Activated naive CD8-positive, alpha-beta T cell treated with anti-CD3 and anti-CD28 coated beads, Interleukin-2, amount 50 U/mL, for 24 hours (primary cell): ENCODE measurements around the gene SELENOO.
A peak's percentile ranks its signal among the peaks of the same experiment; 100 is the strongest.

Experiments used
- ATAC-seq: fragments of 150-1000 bp; cut with Tn5 transposase; one replicate; pipeline ENCODE4 v1.10.0; 2021
- DNase-seq: peaks from one replicate; pipeline ENCODE4 v3.0.0; 2021
- H3K27ac Mint-ChIP-seq: one replicate; pipeline ENCODE4 v1.8.0; 2021; ENCODE audit warnings: mild to moderate bottlenecking, mixed read lengths
- H3K27me3 Mint-ChIP-seq: one replicate; pipeline ENCODE4 v1.8.0; 2021; ENCODE audit warnings: mixed read lengths
- H3K36me3 Mint-ChIP-seq: one replicate; pipeline ENCODE4 v1.8.0; 2021; ENCODE audit warnings: low read depth, mixed read lengths
- H3K4me1 Mint-ChIP-seq: one replicate; pipeline ENCODE4 v1.8.0; 2021; ENCODE audit warnings: mixed read lengths
- H3K4me3 Mint-ChIP-seq: one replicate; pipeline ENCODE4 v1.8.0; 2021; ENCODE audit warnings: mild to moderate bottlenecking, moderate library complexity, mixed read lengths
- H3K9me3 Mint-ChIP-seq: one replicate; pipeline ENCODE4 v1.8.0; 2021; ENCODE audit warnings: mixed read lengths

SELENOO gene

GRCh38 chr22:50169181-50169759 is 31.5 kb upstream of the SELENOO start:
- DNase-seq (no peak), ATAC-seq (no peak)
- no peaks in the 10 kb centered on the region for H3K36me3 Mint-ChIP-seq
- H3K27ac Mint-ChIP-seq = peak overlapping the region; percentile 59
- H3K9me3 Mint-ChIP-seq = no peaks in the 10 kb centered on the region
- H3K27me3 Mint-ChIP-seq = peaks cover 39% of the 10 kb centered on the region
- peaks cover 5% of the 10 kb centered on the region for H3K4me1 Mint-ChIP-seq
- H3K4me3 Mint-ChIP-seq = peak overlapping the region; percentile 50

- H3K4me1 Mint-ChIP-seq = peaks cover 5% of the 10 kb centered on the region
- H3K9me3 Mint-ChIP-seq = no peaks in the 10 kb centered on the region
- no peaks in the 10 kb centered on the region for H3K36me3 Mint-ChIP-seq
- H3K27ac Mint-ChIP-seq = peak overlapping the region; percentile 52
- ATAC-seq = peak; percentile 50
- H3K4me3 Mint-ChIP-seq = peak overlapping the region; percentile 61
- peaks cover 39% of the 10 kb centered on the region for H3K27me3 Mint-ChIP-seq
- peak; percentile 64 for DNase-seq
These were observed 31.0 kb upstream of the SELENOO start for GRCh38 chr22:50169774-50170341.

GRCh38 chr22:50170453-50171318 is 30.1 kb upstream of the SELENOO start, which contains the start of gene PANX2:
PANX2 (plus strand) TSS chr22:50170731; CDS start chr22:50170731, 0 bp downstream.
- peak within 1 kb of the TSS; percentile 73 for H3K4me3 Mint-ChIP-seq
- peaks cover 35% of the 10 kb centered on the region for H3K27me3 Mint-ChIP-seq
- H3K9me3 Mint-ChIP-seq = no peaks in the 10 kb centered on the region
- ATAC-seq (no peak), DNase-seq (no peak)
- H3K36me3 Mint-ChIP-seq = no peaks in the 10 kb centered on the region
- peak within 1 kb of the TSS; percentile 60 for H3K27ac Mint-ChIP-seq
- peaks cover 5% of the 10 kb centered on the region for H3K4me1 Mint-ChIP-seq

DNA sequence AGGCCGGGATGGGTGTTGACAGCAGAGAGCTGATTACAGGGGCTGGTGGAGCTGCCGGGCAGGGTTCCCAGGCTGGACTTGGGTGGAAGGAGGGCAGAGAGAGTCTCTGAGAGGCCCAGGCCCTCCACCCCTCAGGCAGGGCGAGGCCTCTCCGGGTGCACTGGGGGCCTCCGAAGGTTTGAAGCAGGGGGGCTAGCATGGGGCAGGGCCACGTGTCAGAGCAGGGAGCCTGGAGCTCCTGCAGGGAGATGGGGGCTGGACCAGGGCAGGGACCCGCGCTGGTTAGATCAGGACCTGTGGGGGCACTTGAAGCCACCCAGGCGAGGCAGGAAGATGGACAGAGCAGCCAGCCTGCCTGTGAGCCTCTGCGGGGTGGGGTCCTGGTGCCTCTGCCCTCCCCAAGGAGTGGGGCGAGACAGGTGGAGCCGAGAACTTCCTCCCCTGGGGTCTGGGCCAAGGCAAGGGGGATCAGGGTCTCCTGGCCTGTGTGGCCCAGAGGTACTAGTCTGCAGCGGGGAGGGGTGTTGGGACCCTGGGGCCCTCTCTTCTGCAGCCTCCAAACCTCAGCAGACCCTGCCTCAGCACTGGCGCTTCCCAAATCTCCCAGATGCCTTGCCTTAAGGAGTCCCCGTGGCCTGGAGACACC is 29.4 kb upstream of the SELENOO start:
- Mint-ChIP-seq H3K27me3 (peaks cover 35% of the 10 kb centered on the region), H3K27ac (peak overlapping the region; percentile 60), H3K4me1 (peaks cover 5% of the 10 kb centered on the region), H3K36me3 (no peaks in the 10 kb centered on the region), H3K9me3 (no peaks in the 10 kb centered on the region), H3K4me3 (peak overlapping the region; percentile 73)
- DNase-seq (no peak), ATAC-seq (no peak)

DNA sequence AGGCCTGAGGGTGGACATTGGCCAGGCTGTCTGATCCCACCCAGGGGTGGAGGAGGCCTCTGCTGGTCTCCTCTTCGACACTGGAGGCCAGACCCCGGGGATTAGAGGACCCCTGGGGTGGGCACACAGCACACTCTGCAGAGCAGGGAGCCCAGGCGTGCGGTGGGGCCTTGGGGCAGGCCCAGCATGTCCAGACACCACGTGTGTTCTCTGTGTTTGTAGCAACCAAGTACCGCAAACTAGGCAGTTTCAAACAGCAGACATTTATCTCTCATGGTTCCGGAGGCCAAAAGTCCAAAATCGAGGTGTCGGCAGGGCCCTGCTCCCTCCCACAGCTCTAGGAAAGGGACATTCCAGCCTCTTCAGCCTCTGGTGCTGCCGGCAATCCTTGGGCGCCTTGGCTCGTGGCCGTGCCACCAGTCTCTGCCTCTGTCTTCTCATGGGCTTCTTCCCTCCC is 28.8 kb upstream of the SELENOO start:
- Mint-ChIP-seq H3K36me3 (no peaks in the 10 kb centered on the region), H3K9me3 (no peaks in the 10 kb centered on the region), H3K4me1 (peaks cover 5% of the 10 kb centered on the region), H3K27me3 (peaks cover 35% of the 10 kb centered on the region), H3K27ac (no peak overlapping the region), H3K4me3 (peak overlapping the region; percentile 8)
- ATAC-seq = no peak
- no peak for DNase-seq

DNA sequence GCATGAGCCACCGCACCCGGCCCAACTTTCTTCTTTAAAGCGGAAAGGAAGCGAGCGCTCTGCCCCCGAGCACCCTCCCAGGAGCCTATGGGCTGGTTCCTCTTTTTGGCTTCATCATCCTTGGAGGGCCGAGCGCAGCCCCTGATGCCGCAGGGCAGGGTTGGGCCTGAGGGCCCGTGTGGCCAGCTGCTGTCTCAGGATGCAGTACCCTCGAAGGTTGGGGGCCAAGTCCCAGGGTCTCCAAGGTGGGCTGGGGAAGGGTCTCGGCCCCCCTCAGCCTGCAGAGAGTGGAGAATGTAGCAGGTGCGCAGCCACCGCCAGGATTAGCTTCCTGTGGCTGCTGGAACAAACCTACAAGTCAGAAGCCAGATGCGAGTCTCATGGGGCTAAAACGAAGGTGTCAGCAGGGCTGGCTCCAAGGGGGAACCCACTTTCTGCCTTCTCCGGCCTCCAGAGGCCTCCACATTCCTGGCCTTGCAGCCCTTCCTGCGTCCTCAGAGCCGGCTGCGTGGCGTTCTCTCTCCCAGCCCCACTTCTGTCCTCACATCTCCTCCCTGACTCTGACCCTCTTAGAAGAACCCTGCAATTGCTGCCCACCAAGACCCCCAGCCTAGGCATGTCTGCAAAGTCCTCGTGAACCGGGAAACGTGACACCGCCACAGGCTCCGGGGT is 27.4 kb upstream of the SELENOO start:
- H3K36me3 Mint-ChIP-seq = no peaks in the 10 kb centered on the region
- no peak overlapping the region for H3K4me3 Mint-ChIP-seq
- H3K9me3 Mint-ChIP-seq = no peaks in the 10 kb centered on the region
- no peak for ATAC-seq
- H3K27me3 Mint-ChIP-seq = peaks cover 27% of the 10 kb centered on the region
- H3K27ac Mint-ChIP-seq = no peak overlapping the region
- peaks cover 5% of the 10 kb centered on the region for H3K4me1 Mint-ChIP-seq
- peak; percentile 4 for DNase-seq

DNA sequence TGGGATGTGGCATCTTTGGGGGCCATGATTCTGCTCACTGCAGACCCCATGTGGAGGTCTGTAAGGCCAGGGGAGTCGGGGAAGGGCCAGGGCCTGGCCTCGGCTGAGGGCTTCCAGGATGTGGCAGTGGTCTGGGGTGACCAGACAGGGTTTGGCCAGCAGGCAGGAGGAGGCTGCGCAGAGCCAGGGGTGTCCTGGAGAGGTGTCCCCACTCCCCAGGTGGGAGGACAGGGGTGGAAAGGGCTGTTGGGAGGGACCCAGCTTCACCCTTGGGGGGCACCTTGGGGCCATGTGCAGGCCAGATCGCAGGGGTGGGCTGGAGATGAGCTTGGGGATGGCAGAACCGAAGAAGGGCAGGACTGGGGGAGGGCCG is 26.8 kb upstream of the SELENOO start:
- peaks cover 22% of the 10 kb centered on the region for H3K27me3 Mint-ChIP-seq
- peaks cover 3% of the 10 kb centered on the region for H3K4me1 Mint-ChIP-seq

DNA sequence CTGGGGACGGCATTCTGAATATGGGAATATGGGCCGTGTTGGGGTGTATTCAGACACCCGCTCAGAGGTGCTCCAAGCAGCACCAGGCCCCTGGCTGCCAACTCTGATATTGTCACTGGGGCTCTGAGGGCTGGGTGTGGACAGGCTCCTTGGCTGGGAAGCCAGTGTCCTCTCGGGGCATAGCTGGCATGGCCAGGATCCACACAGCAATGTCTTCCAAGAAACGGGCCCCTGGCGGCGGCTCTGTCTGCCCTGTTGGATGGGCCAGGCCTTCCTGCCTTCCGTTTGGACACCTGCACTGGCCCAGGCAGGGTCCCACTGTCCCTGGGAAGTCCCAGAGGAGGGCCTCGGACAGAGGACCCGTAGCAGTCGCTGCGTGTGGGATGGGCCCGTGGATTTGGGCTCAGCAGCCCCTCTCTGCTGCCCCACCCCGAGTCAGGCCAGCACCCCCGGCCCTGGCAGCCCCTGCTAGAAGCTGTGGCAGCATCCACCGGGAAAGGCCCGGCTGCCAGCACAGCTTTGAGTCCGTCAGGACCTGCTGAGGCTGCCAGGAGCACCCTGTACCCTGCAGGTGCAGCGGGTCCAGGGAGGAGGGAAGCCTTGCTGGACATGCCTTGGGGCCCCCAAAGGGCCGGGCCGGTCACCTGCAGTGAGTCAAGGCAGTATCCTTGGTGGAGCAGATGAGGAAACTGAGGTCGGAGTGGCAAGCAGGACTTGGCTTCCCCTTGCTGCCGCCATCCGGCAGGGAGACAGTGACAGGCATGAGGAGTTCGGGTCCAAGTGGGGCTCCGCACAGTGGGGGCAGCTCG is 26.2 kb upstream of the SELENOO start:
- DNase-seq (no peak), ATAC-seq (no peak)
- Mint-ChIP-seq H3K4me3 (no peak overlapping the region), H3K36me3 (no peaks in the 10 kb centered on the region), H3K27ac (no peak overlapping the region), H3K27me3 (peaks cover 18% of the 10 kb centered on the region), H3K9me3 (no peaks in the 10 kb centered on the region), H3K4me1 (peaks cover under 1% of the 10 kb centered on the region)

More for the DNA sequence above, 26.8 kb upstream of the SELENOO start:
- H3K36me3 Mint-ChIP-seq = no peaks in the 10 kb centered on the region
- DNase-seq (no peak), ATAC-seq (no peak)
- no peak overlapping the region for H3K4me3 Mint-ChIP-seq
- H3K27ac Mint-ChIP-seq = no peak overlapping the region
- no peaks in the 10 kb centered on the region for H3K9me3 Mint-ChIP-seq

- no peaks in the 10 kb centered on the region for H3K9me3 Mint-ChIP-seq
- H3K27ac Mint-ChIP-seq = no peak overlapping the region
- no peaks in the 10 kb centered on the region for H3K36me3 Mint-ChIP-seq
- H3K4me1 Mint-ChIP-seq = peaks cover 3% of the 10 kb centered on the region
- no peak overlapping the region for H3K4me3 Mint-ChIP-seq
- ATAC-seq = no peak
- peaks cover 18% of the 10 kb centered on the region for H3K27me3 Mint-ChIP-seq
- DNase-seq = peak; percentile 4
These were observed 25.7 kb upstream of the SELENOO start for GRCh38 chr22:50175191-50175461.

- H3K4me1 Mint-ChIP-seq = peaks cover 3% of the 10 kb centered on the region
- H3K27me3 Mint-ChIP-seq = peaks cover 15% of the 10 kb centered on the region
- H3K27ac Mint-ChIP-seq = no peak overlapping the region
- no peak overlapping the region for H3K4me3 Mint-ChIP-seq
- H3K9me3 Mint-ChIP-seq = no peaks in the 10 kb centered on the region
- ATAC-seq (no peak), DNase-seq (no peak)
- no peaks in the 10 kb centered on the region for H3K36me3 Mint-ChIP-seq
These were observed 24.6 kb upstream of the SELENOO start for GRCh38 chr22:50175921-50176849.

GRCh38 chr22:50176850-50177536 is 23.8 kb upstream of the SELENOO start:
- Mint-ChIP-seq H3K4me3 (no peak overlapping the region), H3K36me3 (no peaks in the 10 kb centered on the region), H3K9me3 (no peaks in the 10 kb centered on the region), H3K27ac (no peak overlapping the region), H3K27me3 (peaks cover 13% of the 10 kb centered on the region), H3K4me1 (peaks cover 3% of the 10 kb centered on the region)
- DNase-seq (no peak), ATAC-seq (no peak)

DNA sequence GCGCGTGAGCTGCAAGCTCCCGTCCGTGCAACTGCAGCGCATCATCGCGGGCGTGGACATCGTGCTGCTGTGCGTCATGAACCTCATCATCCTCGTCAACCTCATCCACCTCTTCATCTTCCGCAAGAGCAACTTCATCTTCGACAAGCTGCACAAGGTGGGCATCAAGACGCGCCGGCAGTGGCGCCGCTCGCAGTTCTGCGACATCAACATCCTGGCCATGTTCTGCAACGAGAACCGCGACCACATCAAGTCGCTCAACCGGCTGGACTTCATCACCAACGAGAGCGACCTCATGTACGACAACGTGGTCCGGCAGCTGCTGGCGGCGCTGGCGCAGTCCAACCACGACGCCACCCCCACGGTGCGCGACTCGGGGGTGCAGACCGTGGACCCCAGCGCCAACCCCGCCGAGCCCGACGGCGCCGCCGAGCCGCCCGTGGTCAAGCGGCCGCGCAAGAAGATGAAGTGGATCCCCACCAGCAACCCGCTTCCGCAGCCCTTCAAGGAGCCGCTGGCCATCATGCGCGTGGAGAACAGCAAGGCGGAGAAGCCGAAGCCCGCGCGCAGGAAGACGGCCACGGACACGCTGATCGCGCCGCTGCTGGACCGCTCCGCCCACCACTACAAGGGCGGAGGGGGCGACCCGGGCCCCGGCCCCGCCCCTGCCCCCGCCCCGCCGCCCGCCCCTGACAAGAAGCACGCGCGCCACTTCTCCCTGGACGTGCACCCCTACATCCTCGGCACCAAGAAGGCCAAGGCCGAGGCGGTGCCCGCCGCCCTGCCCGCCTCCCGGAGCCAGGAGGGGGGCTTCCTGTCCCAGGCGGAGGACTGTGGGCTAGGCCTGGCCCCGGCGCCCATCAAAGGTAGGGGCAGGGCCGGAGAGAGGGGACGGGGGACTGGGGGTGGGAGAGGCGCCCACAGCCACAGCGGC is 23.0 kb upstream of the SELENOO start:
- no peaks in the 10 kb centered on the region for H3K9me3 Mint-ChIP-seq

More for the DNA sequence above, 23.0 kb upstream of the SELENOO start:
- Mint-ChIP-seq H3K4me1 (peaks cover 3% of the 10 kb centered on the region), H3K36me3 (no peaks in the 10 kb centered on the region), H3K27ac (no peak overlapping the region), H3K27me3 (peaks cover 9% of the 10 kb centered on the region), H3K4me3 (no peak overlapping the region)
- ATAC-seq = no peak
- no peak for DNase-seq
